NT2/D1 (cell line): ENCODE results near the gene XRN1.

Experiments
- SUZ12 ChIP-seq: IDR thresholded peaks from 2 replicates; pipeline ENCODE4 v1.6.1; 2011; ENCODE audit not compliant: insufficient read length, insufficient read depth; ENCODE audit errors: extremely low read depth
- ZNF274 ChIP-seq: IDR thresholded peaks from 2 replicates; pipeline ENCODE4 v1.6.1; 2011; ENCODE audit warnings: mild to moderate bottlenecking, low read depth, low read length

DNA sequence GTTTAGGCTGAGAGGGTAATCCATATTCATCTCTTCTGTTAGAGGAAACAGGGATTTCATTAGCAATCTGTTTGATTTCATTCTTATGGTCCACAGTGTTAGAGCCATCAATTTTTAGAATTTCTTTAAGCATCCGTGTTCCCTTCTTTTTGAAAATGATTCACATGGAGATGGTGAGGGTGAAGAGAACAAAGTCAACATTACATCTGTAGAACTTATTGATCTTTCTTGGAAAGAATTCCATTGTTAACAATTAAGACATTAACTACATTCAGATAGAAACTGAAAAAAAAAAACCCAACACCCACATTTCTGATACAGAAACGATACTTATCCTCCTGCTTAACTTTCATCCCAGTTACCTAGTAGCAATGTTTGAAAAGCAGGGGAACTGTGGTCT is 115.4 kb downstream of the XRN1 start:
- no peak for TF ChIP-seq SUZ12
- TF ChIP-seq ZNF274: no peak
